Caco-2 (cell line): ENCODE measurements around the gene CILP2. TPM values are rescaled to one million over a fixed set of nuclear protein-coding genes. Genes with fewer than 3 reads are reported as not detected.

ENCODE experiments used
- BruUV-seq: library from RNA; stranded (reverse); fragments of 400-500 nt; replicated peaks from 2 replicates; lab custom pipeline; 2021; lab: Mats Ljungman, UMichigan
- CTCF ChIA-PET: fragments of 300-600 bp; sonication (Branson Sonifier 250); formaldehyde crosslinking; loops from one replicate; lab custom pipeline; 2022; ENCODE audit warnings: antibody characterized with exemption; lab: Charles Lee
- POLR2A ChIA-PET: fragments of 300-600 bp; sonication (Branson Sonifier 250); formaldehyde crosslinking; loops from one replicate; lab custom pipeline; 2022; ENCODE audit warnings: antibody characterized with exemption; lab: Charles Lee
- DNase-seq, 2 experiments: peaks; one replicate each; pipeline versions ENCODE4 v3.0.0 to v3.0.0-alpha.2; 2020 to 2022
- H3K27me3 ChIP-seq: replicated peaks from 2 replicates; pipeline ENCODE4 v1.6.0; 2011; ENCODE audit warnings: low read length; ENCODE audit not compliant: control insufficient read depth, insufficient read depth
- H3K36me3 ChIP-seq: 2 replicates; pipeline ENCODE4 v1.5.1; 2011; ENCODE audit warnings: low read length; ENCODE audit not compliant: control insufficient read depth, insufficient read depth
- H3K4me1 ChIP-seq: fragments of 250-450 bp; sonication (Bioruptor Pico); 2 replicates; pipeline ENCODE4 v1.5.1; 2020; ENCODE audit warnings: mild to moderate bottlenecking
- H3K4me3 ChIP-seq: 2 replicates; pipeline ENCODE4 v1.5.1; 2011; ENCODE audit warnings: low read depth, mild to moderate bottlenecking, control low read depth, low read length
- H3K9me3 ChIP-seq: fragments of 250-450 bp; sonication (Bioruptor Pico); 2 replicates; pipeline ENCODE4 v1.5.1; 2020; ENCODE audit warnings: mild to moderate bottlenecking, moderate library complexity
- H3K27ac Mint-ChIP-seq: one replicate; pipeline ENCODE4 v1.8.0; 2022; ENCODE audit warnings: mixed read lengths; ENCODE audit not compliant: unreplicated experiment
- H3K27me3 Mint-ChIP-seq: one replicate; pipeline ENCODE4 v1.8.0; 2022; ENCODE audit warnings: mixed read lengths; ENCODE audit not compliant: insufficient read depth, unreplicated experiment
- H3K36me3 Mint-ChIP-seq: one replicate; pipeline ENCODE4 v1.8.0; 2022; ENCODE audit warnings: mild to moderate bottlenecking, mixed read lengths; ENCODE audit not compliant: insufficient read depth, unreplicated experiment
- H3K4me1 Mint-ChIP-seq: one replicate; pipeline ENCODE4 v1.8.0; 2022; ENCODE audit warnings: low read depth, mixed read lengths; ENCODE audit not compliant: unreplicated experiment
- H3K4me3 Mint-ChIP-seq: one replicate; pipeline ENCODE4 v1.8.0; 2022; ENCODE audit warnings: mild to moderate bottlenecking, moderate library complexity, mixed read lengths; ENCODE audit not compliant: unreplicated experiment
- H3K9me3 Mint-ChIP-seq: one replicate; pipeline ENCODE4 v1.8.0; 2022; ENCODE audit warnings: mixed read lengths; ENCODE audit not compliant: unreplicated experiment
- CTCF ChIP-seq, 2 experiments: fragments of 200-600 bp in 1 of 2; IDR thresholded peaks; 1 replicate in 1 of 2; 2 replicates in 1 of 2; pipeline versions ENCODE4 v1.5.1 to v1.8.0; 2011 to 2022; ENCODE audit warnings: antibody characterized with exemption in 1 of 2, control low read depth in 1 of 2, inconsistent platforms in 1 of 2, low read depth in 1 of 2, low read length in 1 of 2, mild to moderate bottlenecking in 1 of 2, moderate library complexity in 1 of 2; ENCODE audit not compliant: insufficient read depth in 1 of 2, severe bottlenecking in 1 of 2, unreplicated experiment in 1 of 2
- intact Hi-C: fragments of 100-400 bp; cut with micrococcal nuclease; formaldehyde crosslinking; loops from one replicate; pipeline ENCODE4 v1.10.0; 2022; ENCODE audit not compliant: unreplicated experiment
- total RNA-seq: library from RNA; stranded (reverse); gene quantifications from 2 replicates; pipeline ENCODE4 v1.2.3, GENCODE V29; 2022

CILP2 gene
- total RNA-seq, 1 experiment from 2014 or later = 1.3 TPM

DNA sequence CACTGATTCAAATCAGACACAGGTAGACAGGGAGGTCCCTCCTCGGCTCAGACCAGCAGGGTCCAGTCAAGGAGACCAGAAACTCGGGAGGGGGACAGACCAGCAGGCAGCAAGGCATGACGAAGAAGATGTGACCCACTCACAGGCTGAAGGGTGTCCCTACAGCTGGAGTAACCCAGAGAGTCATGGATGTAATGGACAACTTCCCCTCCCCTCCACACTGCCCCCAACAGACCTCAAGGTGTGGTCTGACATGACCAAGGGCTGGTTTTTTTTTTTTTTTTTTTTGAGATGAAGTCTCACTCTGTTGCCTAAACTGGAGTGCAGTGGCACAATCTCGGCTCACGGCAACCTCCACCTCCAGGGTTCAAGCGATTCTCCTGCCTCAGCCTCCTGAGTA lies 46.3 kb downstream of the CILP2 start:
- H3K4me3 ChIP-seq = no peak overlapping the region
- no peaks in the 10 kb centered on the region for H3K27me3 ChIP-seq
- H3K9me3 ChIP-seq = no peaks in the 10 kb centered on the region
- H3K36me3 Mint-ChIP-seq = no peaks in the 10 kb centered on the region
- intact Hi-C loops = no loop called here
- no peak overlapping the region for H3K4me3 Mint-ChIP-seq
- H3K9me3 Mint-ChIP-seq = no peaks in the 10 kb centered on the region
- H3K4me1 Mint-ChIP-seq = peaks cover 7% of the 10 kb centered on the region
- DNase-seq = no peak
- no peaks in the 10 kb centered on the region for H3K36me3 ChIP-seq
- no peaks in the 10 kb centered on the region for H3K4me1 ChIP-seq
- H3K27ac Mint-ChIP-seq = no peak overlapping the region
- TF ChIP-seq CTCF (IDR thresholded peaks at IDR 0.05; ENCODE audit: insufficient read depth in 1 of 2, low read depth in 1 of 2, low read length in 1 of 2, severe bottlenecking in 1 of 2, unreplicated experiment in 1 of 2) = no peak
- no TSS peak for BruUV-seq
- H3K27me3 Mint-ChIP-seq = no peaks in the 10 kb centered on the region
- POLR2A ChIA-PET = no interaction called here
- CTCF ChIA-PET = interaction anchor here (0.7 kb wide), 1 partner anchor 27 kb away, joined by 4 read pairs; no protein-coding TSS in a partner anchor

GRCh38 chr19:19587771-19588170 lies 49.7 kb downstream of the CILP2 start:
- CTCF ChIA-PET = interaction anchor here (0.6 kb wide), 1 partner anchor 1526 kb away, joined by 3 read pairs; no protein-coding TSS in a partner anchor
- H3K36me3 ChIP-seq = no peaks in the 10 kb centered on the region
- H3K4me3 Mint-ChIP-seq = no peak overlapping the region
- DNase-seq = no peak
- H3K4me1 Mint-ChIP-seq = peaks cover 7% of the 10 kb centered on the region
- no peaks in the 10 kb centered on the region for H3K27me3 ChIP-seq
- no peaks in the 10 kb centered on the region for H3K9me3 Mint-ChIP-seq
- peaks cover 5% of the 10 kb centered on the region; the same call in 1 of the 2 replicates for H3K4me1 ChIP-seq
- no peak overlapping the region for H3K27ac Mint-ChIP-seq
- H3K9me3 ChIP-seq = no peaks in the 10 kb centered on the region
- H3K27me3 Mint-ChIP-seq = no peaks in the 10 kb centered on the region
- TF ChIP-seq CTCF (IDR thresholded peaks at IDR 0.05; ENCODE audit: insufficient read depth in 1 of 2, low read depth in 1 of 2, low read length in 1 of 2, severe bottlenecking in 1 of 2, unreplicated experiment in 1 of 2) = no peak
- no peaks in the 10 kb centered on the region for H3K36me3 Mint-ChIP-seq
- intact Hi-C loops = no loop called here
- POLR2A ChIA-PET = interaction anchor here (0.6 kb wide), 1 partner anchor 76 kb away, joined by 8 read pairs; no protein-coding TSS in a partner anchor
- no peak overlapping the region for H3K4me3 ChIP-seq
- BruUV-seq = no TSS peak

GRCh38 chr19:19588546-19588945 lies 50.5 kb downstream of the CILP2 start:
- BruUV-seq = no TSS peak
- Histone ChIP-seq H3K9me3 (no peaks in the 10 kb centered on the region), H3K27me3 (no peaks in the 10 kb centered on the region), H3K4me1 (peaks cover 5% of the 10 kb centered on the region; the same call in 1 of the 2 replicates), H3K4me3 (no peak overlapping the region), H3K36me3 (no peaks in the 10 kb centered on the region)
- intact Hi-C loops = no loop called here
- DNase-seq = no peak
- Mint-ChIP-seq H3K27me3 (no peaks in the 10 kb centered on the region), H3K36me3 (no peaks in the 10 kb centered on the region), H3K4me3 (no peak overlapping the region), H3K4me1 (peaks cover 7% of the 10 kb centered on the region), H3K27ac (no peak overlapping the region), H3K9me3 (no peaks in the 10 kb centered on the region)
- POLR2A ChIA-PET = no interaction called here
- TF ChIP-seq CTCF (IDR thresholded peaks at IDR 0.05; ENCODE audit: insufficient read depth in 1 of 2, low read depth in 1 of 2, low read length in 1 of 2, severe bottlenecking in 1 of 2, unreplicated experiment in 1 of 2) = no peak
- CTCF ChIA-PET = no interaction called here
